HG02938 (cell line): ENCODE measurements around the gene ITGBL1.

Experiments used
- ATAC-seq: cut with Tn5 transposase; IDR thresholded peaks from one replicate; pipeline ENCODE4 v1.9.1; 2021; ENCODE audit warnings: mild to moderate bottlenecking, moderate library complexity; ENCODE audit not compliant: unreplicated experiment

ITGBL1 gene

DNA sequence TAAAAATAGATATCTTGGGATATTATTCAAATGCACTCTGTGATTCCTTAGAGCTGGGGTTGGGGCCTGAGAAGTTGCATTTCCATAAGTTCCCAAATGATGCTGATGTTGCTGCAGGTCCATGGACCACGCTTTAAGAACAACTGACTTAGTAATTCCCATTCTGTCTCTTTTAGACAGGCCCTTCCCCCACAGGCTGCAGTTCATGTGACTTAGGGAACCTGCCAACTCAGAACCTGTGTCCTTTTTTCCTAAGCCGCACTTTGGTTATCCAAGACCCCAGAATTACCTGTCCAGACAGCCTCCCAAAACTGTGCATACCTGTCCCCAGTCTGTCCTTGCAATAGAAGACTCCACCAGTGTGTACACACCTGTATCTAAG, 1.7 kb upstream of the ITGBL1 start:
- ATAC-seq: no peak

DNA sequence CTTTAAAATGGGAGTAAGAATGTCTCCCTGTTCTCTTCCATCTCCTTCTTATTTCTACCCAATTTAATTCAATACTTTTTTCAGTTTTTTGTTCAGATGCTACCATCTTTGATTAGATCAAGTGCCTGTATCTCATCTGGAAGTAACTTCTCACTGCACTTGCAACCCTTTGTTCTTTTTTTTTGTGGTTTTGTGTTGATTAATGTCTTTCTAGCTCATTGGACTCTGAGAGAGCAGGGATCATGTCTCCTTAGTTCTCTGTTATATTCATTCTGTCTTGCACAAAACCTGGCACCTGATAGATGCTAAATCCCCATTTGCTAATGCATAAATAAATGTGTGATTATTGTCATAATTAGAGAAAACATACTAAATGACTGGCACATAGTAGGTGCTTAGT, 834 bp upstream of the ITGBL1 start:
- no peak for ATAC-seq

DNA sequence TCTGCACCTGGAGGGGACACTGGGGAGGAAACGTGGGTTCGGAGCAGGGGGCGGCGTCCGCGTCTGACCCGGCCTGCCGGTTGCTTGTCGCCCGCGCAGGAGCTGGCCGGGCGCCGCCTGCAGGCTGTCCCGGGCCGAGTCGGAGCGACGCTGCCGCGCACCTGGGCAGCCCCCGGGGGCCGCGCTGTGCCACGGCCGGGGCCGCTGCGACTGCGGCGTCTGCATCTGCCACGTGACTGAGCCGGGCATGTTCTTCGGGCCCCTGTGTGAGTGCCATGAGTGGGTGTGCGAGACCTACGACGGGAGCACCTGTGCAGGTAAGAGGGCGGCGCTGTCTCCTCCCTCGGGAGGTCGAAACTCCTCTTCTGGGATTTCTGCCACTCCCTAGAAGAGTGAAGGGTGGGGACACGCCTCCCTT, 1.3 kb downstream of the ITGBL1 start:
- peak; percentile 21 for ATAC-seq

DNA sequence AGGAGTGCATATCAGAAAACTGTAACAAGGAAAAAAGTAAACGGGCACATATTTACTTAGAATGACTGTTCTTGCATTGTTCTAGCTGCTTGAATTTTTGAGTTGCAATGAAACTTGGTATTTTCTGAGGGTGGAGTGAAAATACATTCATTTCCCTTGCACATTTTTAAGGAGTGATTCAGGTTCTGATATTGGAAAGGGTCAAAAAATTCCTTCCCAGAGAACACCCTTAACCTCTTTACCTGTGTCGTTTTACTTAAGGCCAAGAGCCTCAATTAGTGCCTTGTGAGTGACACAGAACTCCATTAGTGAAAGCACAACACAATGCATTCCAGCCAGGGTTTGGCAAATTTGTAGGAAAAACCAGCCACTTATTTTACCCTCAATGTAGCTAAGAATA, 2.3 kb downstream of the ITGBL1 start:
- ATAC-seq: no peak

DNA sequence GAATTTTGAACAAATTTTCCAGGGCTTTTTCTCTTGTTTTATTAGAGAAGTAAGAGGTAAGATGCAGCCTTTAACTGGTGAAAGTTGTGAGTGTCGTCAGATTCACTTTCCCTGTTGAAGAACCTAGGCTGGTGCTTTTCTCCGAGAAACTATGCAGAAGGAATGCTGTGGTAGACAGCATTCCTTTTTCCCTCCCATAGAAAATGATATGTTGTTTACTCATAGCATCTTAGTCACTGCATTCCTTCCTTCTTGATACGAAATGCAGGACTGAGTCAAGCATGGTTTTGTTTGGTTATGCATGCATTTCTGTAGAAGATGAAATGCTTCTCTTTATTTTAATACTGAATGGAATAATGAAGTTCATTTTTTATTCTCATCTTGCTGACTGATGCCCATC, 3.4 kb downstream of the ITGBL1 start:
- ATAC-seq: no peak

DNA sequence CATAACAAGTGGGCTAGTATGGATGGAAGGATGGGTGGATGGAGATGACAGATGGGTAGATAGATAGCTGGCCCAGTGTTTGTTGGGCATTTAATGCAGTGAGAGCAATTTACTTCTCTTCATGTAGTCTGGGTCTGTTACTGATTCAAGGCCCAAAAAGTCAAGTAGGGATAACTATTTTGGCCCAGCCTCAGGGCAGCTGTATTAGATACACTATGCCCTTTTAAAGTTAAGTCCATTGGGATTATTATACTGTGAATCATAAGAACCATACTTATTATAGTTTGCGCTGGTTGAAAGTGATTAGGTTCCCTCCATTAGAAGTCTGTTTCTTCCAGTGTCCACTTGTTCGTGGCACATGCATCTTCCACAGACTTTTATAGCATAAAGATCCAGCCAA, 4.7 kb downstream of the ITGBL1 start:
- no peak for ATAC-seq

DNA sequence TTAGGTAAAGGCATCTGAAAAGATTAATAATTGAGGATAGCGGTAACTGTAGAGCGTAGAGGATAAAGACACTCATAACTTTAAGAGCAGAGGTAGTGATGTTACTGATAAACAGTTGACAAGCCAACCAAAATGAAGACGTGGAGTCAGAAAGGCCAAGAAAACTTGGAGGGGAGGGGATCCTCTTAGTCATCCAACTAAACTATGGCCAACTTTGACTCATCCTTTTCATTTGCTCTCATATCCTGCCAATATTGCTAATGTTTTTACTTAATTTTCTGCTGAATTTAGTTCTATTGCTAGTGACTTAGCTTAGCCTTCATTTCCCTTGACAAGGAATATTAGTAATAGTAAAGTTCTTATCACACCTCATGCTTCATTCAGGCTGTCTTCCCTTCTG, 13.4 kb downstream of the ITGBL1 start:
- no peak for ATAC-seq

DNA sequence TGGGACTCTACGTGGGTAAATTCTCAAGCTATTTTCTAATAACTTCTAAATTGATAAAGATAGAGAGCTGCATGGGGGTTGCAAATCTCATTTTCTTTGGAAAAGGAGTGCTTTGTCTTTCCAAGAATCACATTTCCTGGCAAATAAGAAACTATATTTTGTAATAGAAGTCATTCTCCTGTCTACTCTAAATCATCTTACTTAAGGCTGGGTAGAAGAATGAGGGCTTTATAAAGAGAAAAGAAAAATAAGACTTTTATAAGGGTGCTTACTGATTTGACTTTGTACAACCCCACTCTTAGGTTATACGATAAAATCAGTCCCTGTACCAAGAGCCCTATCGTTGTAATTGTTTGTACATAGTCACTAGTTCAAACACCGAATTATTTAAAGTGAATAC, 14.9 kb downstream of the ITGBL1 start:
- ATAC-seq: no peak

DNA sequence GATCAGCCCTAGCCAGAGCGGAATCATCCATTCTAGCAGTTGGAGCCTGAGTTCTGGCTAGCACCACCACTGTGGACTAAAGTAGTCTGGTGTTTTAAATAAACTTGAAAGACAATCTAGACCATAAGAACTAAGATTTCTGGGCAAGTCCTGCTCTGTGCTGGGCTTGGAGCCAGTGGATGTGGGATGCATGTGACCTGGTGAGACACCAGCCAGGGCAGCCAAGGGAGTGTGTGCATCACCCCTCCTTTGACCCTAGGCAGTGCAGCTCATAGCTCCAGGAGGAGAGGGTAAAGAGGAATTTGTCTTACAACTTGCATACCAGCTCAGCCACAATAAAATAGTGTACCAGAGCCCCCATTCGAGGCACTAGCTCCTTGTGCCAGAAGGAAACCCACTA, 21.0 kb downstream of the ITGBL1 start:
- no peak for ATAC-seq

DNA sequence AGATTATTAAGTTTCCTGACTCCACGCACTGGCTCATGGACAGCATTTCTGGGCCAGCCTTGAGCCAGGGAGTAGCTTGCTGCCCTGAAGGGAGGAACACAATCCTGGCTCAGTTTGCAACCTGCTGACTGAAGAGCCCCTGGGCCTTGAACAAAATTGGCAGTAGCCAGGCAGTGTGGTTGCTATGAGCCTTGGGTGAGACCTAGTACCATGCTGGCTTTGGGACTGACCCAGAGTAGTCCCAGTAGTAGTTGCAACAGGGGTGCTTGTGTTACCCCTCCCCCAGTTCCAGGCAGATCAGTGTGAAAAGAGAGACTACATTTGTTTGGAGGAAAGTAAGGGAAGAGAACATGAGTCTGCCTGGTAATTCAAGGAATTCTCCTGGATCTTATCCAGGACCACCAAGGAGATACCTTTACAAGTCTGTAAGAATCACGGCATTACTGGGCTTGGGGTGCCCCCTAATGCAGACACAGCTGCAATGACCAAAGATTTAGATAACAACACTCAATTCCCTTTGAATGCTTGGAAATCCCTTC, 22.0 kb downstream of the ITGBL1 start:
- no peak for ATAC-seq

DNA sequence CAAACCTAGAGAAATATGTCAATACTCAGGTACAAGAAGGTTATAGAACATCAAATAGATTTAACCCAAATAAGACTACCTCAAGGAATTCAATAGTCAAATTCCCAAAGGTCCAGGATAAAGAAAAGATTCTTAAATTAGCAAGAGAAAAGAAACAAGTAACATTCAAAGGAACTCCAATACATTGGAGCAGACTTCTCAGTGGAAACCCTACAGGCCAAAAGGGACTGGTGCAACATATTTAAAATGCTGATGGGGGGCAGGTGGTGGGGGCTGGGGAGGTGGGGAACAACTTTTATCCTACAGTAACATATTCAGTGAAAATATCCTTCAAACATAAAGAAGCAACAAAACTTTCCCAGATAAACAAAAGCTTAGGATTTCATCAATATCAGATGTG, 23.1 kb downstream of the ITGBL1 start:
- ATAC-seq: no peak

DNA sequence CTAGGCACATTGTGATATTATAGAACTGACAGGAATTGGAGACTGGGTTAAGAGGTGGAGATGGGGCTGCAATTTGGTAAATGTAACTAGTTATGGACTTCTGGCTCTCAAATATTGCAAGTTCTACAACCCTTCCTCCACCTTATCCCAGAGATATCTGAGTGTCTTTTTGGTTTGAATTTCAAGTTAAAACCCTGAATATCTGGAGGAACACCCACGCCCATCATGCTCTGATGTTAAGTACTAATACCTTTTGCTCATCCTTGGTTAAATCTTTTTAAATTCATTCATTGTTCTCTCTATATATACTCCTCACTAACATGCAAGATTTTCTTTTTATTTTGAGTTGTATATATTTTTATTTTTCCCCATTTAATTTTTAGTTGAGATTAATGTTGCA, 28.9 kb downstream of the ITGBL1 start:
- ATAC-seq: no peak

DNA sequence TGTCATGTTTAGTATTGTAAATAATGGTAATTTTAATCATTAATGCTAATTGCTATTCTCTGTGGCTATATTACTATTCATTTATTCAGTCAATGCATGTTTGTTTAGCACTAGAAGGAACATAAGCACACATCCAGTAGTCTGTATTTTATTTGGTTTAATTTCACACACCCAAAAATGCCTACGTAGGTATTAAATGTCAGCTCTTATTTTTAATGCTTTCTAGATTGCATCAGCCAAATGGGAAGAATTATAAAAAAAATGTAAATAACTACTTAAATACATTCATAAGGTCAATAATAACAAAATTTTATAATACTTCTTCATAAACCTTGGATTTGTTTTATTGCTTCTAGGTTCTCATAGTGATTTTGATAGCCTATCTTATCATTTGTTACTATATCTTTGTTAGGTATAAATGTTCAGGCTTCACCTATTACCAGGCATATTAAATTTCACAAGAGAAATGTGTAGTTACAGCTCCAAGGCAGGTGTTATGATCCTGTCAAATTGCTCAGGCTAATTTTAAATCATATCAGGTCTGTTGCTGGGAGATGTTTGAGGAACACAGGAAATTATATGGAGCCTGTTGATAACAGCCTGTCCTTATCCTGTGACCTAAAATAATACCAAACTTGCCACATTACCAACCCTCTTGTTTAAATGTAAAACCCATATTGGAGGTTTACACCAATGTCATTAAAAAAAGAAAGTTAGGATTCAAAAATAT, 34.4 kb downstream of the ITGBL1 start:
- ATAC-seq: no peak

DNA sequence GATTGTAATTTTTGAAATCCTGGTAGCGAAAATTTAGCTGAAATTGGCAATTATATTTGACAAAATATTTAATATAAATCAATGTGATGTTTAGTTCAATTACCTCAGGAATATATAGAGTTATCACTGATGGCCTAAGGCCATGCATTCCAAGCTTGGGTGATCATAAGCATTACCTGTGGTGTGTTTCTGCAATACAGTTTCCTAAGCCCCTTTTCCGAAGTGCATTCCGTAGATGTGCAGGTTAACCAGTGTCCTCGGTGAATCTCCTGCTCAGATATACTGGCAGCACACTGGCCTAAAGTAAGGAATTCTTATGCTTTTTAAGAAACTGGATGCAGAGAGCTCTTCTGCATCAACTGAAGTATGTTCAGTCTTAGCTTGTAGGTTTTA, 35.0 kb downstream of the ITGBL1 start:
- ATAC-seq: no peak

DNA sequence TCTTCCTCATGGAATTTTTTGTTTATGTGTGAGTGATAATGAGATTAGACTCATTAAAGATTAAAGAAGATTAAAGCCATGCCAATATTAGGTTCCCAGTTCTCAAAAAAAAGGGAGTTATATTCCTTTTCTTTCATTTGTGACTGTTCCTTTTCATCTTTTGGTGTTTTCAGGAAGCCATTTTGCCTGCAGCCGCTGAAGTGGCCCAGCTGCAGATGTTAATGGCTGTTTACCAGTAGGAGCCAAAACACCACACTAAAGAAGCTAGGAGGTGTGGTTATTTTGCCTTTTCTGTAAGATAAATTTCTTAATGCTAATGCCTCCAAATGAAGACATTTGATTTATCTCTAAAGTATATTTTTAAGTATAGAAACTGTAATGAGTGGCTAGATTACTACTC, 36.3 kb downstream of the ITGBL1 start:
- no peak for ATAC-seq

DNA sequence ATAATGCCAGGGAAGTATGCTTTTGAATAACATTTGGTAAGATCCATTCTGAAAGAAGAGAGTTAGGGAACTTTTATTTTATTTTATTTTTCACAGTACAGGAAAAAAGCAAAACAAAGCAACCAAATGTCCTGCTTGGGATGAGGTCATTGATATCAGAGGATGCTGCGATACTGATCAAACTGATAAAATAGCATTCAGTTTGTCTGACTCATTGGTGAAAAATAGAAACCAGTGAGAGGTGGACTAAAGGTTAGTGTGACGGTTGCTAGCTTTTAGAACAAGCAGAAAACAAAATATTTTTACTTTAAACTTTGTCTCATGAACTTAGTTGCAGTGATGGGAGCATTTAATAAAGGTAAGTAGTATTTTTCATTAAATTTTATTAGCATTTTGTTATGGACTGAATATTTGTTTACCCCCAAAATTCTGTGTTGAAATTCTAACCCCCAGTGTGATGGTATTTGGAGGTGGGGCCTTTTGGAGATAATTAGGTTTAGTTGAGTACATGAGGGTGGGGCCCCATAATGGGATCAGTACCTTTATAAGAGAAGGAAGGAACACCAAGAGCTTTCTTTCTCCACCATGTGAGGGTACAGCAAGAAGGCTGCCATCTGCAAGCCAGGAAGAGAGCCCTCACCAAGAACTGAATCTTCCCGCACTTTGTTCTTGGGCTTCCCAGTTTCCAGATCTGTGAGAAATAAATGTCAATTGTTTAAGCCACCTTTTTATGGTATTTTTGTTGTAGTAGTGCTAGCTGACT, 37.3 kb downstream of the ITGBL1 start:
- no peak for ATAC-seq

DNA sequence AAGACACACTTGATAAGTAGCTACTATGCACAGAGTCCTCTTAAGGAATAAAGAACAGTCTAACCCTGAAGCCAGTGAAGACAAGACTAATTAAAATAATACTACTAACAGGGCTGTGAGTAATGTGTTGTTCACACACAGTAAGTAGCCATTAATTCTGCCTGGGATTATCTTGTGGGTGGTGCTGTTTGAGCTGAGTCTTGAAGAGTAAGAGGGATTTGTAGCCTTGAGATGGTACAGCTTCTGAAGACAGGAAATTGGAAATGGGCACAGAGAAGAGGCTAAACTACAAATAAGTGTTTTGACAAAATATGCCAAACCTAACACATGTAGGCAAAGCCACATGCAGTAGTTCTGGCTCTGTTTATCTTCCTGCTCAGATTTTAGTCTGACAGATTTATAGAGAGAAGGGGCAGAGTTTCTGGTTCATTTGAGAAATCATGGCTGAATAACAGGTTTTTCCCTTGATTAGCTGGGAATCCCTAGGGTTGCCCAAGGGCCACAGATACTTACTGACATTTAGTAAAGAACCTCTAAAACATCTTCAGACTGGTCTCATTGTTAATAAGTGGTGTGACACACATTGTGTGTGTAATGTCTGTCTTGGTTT, 38.0 kb downstream of the ITGBL1 start:
- no peak for ATAC-seq

DNA sequence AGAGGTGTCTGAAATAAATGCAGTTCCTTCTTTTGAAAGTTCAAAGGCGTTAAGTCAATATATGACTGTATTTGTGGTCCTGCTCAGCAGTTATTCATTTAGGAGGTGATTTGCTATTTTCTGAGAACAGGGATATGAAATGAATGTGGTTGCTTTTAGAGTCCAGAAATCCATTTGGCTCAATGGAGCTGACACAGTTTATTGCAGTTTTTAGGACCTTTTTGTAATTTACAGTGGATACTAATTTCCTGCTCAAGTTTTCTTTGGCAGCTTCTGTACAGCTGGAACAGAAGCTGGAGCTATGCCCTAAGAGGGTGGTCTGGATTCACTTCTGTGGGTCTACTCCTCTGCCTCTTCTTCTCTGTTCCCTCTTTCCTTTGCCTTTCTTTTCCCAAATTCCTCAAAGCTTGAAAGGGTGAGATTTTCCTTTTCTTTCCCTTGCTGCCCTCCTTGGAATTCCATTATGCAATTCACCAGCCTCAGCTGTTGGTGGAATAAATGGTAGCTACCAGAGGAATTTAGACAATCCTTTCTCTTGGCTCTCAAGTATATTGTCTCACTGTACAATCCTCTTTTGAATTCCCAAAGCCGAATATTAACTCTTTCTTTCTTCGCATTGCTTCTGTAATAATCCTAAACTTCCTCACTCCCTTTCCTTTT, 39.9 kb downstream of the ITGBL1 start:
- no peak for ATAC-seq

DNA sequence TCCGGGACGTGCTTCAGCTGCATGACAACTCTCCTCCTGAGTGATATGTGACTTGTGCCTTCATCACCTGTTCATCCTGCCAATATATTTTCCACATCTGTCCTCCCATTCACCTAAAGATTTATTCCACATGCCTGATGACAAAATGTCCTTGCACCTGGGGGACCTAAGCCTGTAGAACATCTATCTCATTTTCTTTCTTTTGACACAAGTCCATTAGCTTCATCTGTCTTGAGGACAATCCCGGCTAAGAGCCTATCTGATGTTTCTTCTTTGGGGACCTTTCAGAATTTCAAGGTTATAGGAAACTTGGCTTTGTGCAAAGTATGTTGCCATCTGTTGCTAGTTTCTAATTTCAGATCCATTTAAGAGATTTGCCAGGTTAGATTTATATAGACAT, 41.1 kb downstream of the ITGBL1 start:
- ATAC-seq: no peak

DNA sequence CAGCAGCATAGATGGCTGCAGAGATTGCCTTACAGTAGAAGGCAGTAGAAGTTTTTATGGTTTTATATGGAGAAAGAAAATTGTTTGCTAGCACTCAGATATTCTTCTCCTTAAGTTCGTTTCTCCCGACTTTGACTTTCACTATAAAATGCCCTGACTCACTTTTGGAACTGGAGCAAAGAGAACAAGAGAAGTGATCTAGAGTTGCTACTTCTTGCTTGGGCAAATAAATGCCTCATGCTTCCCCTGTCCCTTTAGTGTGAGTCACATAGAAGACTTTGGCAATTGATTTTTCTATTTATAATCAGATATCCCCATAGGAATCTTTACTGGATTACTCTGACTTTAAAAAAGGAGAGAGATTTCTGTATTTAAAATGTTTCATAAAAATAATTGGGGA, 46.9 kb downstream of the ITGBL1 start:
- ATAC-seq: no peak

DNA sequence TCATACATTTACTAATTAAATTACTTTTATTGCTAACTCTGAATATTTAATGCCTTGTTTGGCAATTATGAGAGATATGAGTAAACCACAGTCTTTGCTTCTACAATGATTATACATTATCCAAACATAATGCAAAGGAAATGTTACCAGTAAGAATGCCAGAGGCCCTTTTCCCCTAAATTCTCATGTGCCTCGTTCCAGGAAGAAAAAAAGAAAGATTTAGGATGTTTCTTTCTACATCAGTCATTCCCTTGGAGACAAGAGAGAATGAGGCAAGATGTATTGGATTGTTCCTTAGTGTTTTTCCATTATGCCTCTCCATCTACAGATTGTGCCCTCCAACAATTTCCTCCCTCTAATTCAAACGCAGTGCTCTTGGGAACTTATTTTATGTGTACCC, 50.1 kb downstream of the ITGBL1 start:
- no peak for ATAC-seq

DNA sequence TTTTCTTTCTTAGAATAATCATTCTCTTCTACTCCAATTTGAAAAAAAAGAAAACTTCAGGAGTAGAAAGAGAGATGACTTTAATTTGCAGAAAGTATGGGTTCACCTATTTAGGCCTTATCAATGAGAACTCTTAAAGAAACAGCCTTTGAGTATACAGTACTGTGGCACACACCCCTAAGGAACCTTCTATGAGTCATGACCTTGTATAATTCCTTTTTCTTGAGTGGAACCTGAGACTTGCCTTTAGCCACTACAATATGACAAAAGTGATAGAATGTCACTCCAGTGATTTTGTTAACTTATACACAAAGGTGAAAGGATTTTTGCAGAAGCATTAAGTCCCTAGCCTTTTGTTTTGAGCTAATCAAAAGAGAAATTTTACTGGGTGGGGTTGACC, 58.7 kb downstream of the ITGBL1 start:
- no peak for ATAC-seq
